ENCODE measurements around the gene TP53.

Gene TP53

DNA sequence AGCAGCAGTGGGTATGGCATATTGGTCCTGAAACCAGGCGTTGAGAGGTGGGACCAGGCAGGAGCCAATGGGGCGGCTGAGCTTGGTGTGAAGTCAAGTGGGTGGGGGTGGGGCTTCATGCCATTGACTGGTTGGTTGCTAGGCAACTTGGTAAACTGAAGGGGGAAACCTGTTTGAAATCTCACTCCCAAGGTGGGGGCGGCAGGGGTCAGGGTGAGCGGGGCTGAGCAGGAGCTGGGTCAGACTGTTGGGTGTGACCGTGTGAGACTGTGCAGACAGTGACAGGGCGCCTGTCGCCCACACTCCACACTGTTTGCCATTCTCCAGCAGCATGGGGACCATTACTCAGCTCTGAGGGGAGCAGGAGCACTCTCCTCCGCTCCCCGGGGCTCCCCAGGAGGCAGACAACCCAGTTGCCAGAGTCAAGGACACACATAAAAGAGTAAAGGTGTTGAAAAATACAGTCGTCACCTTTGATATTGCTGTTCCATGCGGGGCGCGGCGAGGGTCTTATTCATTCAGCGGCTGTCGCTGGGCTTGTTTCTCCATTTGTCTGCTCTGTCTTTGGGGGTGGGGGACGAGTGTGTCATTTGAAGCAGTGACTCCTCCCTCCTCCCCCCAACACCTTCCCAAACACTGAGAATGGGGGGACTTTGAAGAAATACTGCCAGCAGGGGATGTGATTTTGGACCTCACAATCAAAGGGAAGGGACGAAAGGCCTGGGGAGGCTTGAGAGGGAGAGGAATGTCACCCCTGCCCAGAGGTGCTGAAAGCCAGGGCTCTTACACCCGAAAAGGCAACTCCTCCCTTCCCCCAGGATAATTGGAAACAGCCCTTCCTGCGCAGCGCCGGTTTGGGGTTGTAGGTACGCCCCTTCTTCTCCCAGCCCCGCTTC is 16.5 kb upstream of the TP53 start:
- DNase-seq (ENCODE audit: low spot score) (no peak), ATAC-seq (ENCODE audit: low read depth) (no peak)
- Histone ChIP-seq H3K9me3 (ENCODE audit: severe bottlenecking) (no peaks in the 10 kb centered on the region), H3K4me3 (ENCODE audit: severe bottlenecking) (no peak overlapping the region), H3K27me3 (ENCODE audit: insufficient read depth, poor library complexity, severe bottlenecking) (peaks cover 37% of the 10 kb centered on the region), H3K27ac (ENCODE audit: poor library complexity, severe bottlenecking) (no peak overlapping the region), H3K36me3 (ENCODE audit: low read depth) (peaks cover 17% of the 10 kb centered on the region), H3K4me1 (ENCODE audit: insufficient read depth, poor library complexity, severe bottlenecking) (no peaks in the 10 kb centered on the region)
- TF ChIP-seq CTCF (IDR thresholded peaks at IDR 0.05; ENCODE audit: poor library complexity, severe bottlenecking): no peak

DNA sequence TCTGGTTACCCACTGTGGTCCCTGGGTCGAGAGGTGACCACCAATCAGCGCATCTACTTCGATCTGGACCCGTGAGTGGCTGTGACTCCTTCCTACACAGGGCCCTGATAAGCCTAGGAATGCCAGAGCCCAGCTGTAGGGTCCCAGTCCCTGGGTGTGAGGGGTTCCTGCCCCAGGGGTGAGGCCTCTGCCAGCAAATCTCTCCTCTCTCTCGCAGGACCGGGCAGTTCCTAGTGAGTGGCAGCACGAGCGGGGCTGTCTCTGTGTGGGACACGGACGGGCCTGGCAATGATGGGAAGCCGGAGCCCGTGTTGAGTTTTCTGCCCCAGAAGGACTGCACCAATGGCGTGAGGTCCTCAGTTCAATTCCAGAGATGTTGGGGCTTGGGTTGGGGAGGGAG is 15.5 kb upstream of the TP53 start:
- peaks cover 23% of the 10 kb centered on the region for H3K36me3 ChIP-seq (ENCODE audit: low read depth)
- DNase-seq (ENCODE audit: low spot score) (no peak), ATAC-seq (ENCODE audit: low read depth) (no peak)
- no peak overlapping the region for H3K27ac ChIP-seq (ENCODE audit: poor library complexity, severe bottlenecking)
- H3K4me3 ChIP-seq (ENCODE audit: severe bottlenecking): no peak overlapping the region
- H3K9me3 ChIP-seq (ENCODE audit: severe bottlenecking): no peaks in the 10 kb centered on the region
- H3K4me1 ChIP-seq (ENCODE audit: insufficient read depth, poor library complexity, severe bottlenecking): no peaks in the 10 kb centered on the region
- no peak for TF ChIP-seq CTCF (IDR thresholded peaks at IDR 0.05; ENCODE audit: poor library complexity, severe bottlenecking)
- H3K27me3 ChIP-seq (ENCODE audit: insufficient read depth, poor library complexity, severe bottlenecking): peaks cover 37% of the 10 kb centered on the region

DNA sequence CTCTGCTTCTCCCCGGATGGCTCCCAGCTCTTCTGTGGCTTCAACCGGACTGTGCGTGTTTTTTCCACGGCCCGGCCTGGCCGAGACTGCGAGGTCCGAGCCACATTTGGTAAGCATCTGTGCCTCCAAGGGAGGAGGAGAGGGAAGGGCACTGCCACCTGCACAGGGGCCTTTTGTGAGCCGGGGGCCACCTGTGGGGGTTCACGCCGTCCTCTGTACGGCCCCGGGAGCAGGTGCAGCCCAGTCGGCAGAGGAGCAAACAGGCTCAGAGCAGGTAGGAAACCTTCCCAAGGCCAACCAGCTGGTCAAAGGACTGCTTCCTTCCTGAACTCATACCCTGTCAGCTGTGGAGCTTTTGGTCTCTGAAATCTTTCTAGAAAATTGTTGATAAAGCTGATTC is 14.4 kb upstream of the TP53 start:
- no peak overlapping the region for H3K4me3 ChIP-seq (ENCODE audit: severe bottlenecking)
- ATAC-seq (ENCODE audit: low read depth) (no peak), DNase-seq (ENCODE audit: low spot score) (no peak)
- H3K27ac ChIP-seq (ENCODE audit: poor library complexity, severe bottlenecking): no peak overlapping the region
- H3K4me1 ChIP-seq (ENCODE audit: insufficient read depth, poor library complexity, severe bottlenecking): no peaks in the 10 kb centered on the region
- H3K36me3 ChIP-seq (ENCODE audit: low read depth): peaks cover 23% of the 10 kb centered on the region
- TF ChIP-seq CTCF (IDR thresholded peaks at IDR 0.05; ENCODE audit: poor library complexity, severe bottlenecking): no peak
- H3K9me3 ChIP-seq (ENCODE audit: severe bottlenecking): no peaks in the 10 kb centered on the region
- peaks cover 30% of the 10 kb centered on the region for H3K27me3 ChIP-seq (ENCODE audit: insufficient read depth, poor library complexity, severe bottlenecking)

GRCh38 chr17:7700510-7700909 is 13.2 kb upstream of the TP53 start:
- ATAC-seq (ENCODE audit: low read depth): no peak
- Histone ChIP-seq H3K9me3 (ENCODE audit: severe bottlenecking) (no peaks in the 10 kb centered on the region), H3K27me3 (ENCODE audit: insufficient read depth, poor library complexity, severe bottlenecking) (peaks cover 18% of the 10 kb centered on the region), H3K36me3 (ENCODE audit: low read depth) (peaks cover 23% of the 10 kb centered on the region), H3K4me3 (ENCODE audit: severe bottlenecking) (no peak overlapping the region), H3K4me1 (ENCODE audit: insufficient read depth, poor library complexity, severe bottlenecking) (no peaks in the 10 kb centered on the region), H3K27ac (ENCODE audit: poor library complexity, severe bottlenecking) (no peak overlapping the region)
- no peak for TF ChIP-seq CTCF (IDR thresholded peaks at IDR 0.05; ENCODE audit: poor library complexity, severe bottlenecking)
- no peak for DNase-seq (ENCODE audit: low spot score)

Measured in RWPE2 (cell line).